GM19193 (cell line): ENCODE measurements around the gene VPS11.

ENCODE experiments used
- POLR2A ChIP-seq: IDR thresholded peaks from 4 replicates; pipeline ENCODE4 v1.6.1; 2011; ENCODE audit not compliant: insufficient read depth, insufficient read length; ENCODE audit errors: extremely low read depth

Gene VPS11

DNA sequence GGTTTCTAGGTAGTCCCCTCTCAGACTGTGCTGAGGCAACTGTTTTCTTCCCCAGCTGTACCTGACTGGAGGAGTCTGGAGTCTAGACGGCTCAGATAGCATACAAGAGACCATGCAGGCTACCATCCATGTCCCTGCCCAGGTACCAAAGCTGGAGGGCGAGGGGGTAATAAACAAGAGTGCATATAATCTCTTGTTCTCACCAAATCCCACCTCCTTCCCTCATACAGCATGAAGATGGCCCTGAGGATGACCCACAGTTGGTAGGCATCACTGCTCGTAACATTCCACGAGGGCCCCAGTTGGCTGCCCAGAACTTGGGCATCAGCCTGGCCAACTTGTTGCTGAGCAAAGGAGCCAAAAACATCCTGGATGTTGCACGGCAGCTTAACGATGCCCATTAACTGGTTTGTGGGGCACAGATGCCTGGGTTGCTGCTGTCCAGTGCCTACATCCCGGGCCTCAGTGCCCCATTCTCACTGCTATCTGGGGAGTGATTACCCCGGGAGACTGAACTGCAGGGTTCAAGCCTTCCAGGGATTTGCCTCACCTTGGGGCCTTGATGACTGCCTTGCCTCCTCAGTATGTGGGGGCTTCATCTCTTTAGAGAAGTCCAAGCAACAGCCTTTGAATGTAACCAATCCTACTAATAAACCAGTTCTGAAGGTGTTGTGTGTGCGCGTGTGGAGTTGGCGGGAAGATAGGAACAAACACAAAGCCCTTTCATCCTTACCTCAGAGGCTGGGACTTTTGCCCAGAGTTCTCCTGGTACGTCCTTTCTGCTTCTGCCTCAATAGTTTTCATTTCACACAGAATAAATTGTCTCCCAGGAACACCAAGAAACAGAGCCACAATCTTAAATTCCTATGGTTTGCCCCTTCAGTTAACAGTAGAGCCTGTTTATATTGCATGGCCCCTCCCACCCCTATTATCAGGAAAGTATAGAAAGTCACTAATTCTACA, 25.5 kb downstream of the VPS11 start:
- TF ChIP-seq POLR2A = peak; percentile 45

DNA sequence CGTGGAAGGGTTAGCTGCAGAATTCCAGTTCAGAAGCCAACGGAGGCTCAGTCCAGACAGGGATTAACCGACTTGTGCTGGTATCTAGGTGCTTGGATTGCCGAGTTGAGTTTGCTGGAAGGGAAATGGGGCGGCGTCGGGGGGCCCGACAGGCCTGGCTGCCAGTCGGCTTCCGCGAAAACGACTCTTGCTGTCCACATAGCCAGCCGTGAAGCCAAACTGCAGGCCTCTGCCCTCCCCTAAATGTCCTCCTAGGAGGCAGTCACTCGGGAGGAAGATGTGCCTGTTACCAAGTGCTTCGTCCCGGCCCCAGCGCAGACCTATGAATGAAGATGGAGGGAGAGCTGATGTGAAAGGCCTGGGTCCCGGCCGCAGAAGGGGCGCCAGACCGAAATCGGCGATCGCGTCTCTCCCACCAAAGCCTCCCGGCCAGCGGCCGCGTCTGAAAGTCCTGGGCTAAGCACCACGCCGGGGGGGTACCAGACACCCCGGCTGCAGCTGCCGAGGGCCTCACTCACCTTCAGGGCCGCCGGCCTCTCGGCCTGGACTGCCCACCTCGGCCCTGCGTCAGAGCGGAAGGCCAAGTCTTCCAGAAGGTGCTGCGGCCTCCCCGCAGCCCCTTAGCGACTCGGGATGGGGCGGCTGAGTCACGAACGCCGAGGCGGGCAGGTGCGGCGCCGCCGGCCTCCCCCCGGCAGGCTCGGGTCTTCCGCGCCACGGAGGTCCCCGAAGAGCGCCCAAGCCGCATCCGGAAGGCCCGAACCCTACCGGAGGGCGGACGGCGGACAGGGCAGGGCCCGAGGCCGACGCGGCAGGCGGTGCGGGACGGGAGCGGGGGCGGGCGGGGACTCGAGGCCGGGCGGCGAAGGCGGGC, 26.6 kb downstream of the VPS11 start:
- peak; percentile 55 for TF ChIP-seq POLR2A

- no peak for TF ChIP-seq POLR2A
These were observed 27.1 kb downstream of the VPS11 start for GRCh38 chr11:119094816-119095065.

- TF ChIP-seq POLR2A = peak; percentile 100
These were observed 27.7 kb downstream of the VPS11 start for GRCh38 chr11:119095066-119095880.

GRCh38 chr11:119099711-119100110, 32.1 kb downstream of the VPS11 start:
- no peak for TF ChIP-seq POLR2A

GRCh38 chr11:119100246-119100970, 32.8 kb downstream of the VPS11 start:
- no peak for TF ChIP-seq POLR2A

- TF ChIP-seq POLR2A = peak; percentile 41
These were observed 33.6 kb downstream of the VPS11 start for GRCh38 chr11:119100994-119101758.

DNA sequence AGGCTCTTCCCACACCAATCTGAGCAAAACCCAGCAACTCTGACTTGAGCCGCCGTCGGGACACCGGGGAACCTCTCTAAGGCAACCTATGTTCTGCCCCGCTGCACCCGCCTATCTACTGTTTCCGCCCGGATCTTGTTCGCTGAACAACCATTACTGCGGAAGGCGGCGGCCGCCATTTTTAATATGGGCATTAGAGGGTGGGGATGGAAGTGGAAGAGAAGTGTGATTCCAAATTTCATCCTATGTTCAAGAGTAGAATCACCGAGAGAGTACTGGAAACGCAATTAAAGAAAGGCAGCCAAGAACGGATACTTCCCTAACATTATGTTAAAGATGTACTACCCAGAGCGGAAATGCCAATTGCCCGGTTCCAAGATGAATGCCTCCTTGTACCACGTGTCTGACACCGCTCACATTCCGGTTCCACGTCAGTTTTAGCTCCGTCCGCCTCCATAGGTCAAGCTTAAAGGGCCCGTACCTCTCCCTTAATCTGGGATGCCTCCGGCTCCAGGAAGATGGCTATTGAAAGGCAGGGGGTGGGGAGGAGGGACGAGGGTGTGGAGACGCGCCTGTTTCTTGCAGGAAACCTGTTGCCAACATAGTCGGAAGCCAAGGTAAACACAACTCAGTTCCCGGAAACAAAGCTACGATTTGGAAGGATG, 34.3 kb downstream of the VPS11 start, which contains the start of gene DPAGT1:
DPAGT1 (minus strand) TSS at position 95 of the 665 bp plus-strand sequence. CDS start 198 bp downstream, outside the sequence.
- peak; percentile 55 for TF ChIP-seq POLR2A

- TF ChIP-seq POLR2A = no peak
These were observed 36.2 kb downstream of the VPS11 start for GRCh38 chr11:119103793-119104192.

DNA sequence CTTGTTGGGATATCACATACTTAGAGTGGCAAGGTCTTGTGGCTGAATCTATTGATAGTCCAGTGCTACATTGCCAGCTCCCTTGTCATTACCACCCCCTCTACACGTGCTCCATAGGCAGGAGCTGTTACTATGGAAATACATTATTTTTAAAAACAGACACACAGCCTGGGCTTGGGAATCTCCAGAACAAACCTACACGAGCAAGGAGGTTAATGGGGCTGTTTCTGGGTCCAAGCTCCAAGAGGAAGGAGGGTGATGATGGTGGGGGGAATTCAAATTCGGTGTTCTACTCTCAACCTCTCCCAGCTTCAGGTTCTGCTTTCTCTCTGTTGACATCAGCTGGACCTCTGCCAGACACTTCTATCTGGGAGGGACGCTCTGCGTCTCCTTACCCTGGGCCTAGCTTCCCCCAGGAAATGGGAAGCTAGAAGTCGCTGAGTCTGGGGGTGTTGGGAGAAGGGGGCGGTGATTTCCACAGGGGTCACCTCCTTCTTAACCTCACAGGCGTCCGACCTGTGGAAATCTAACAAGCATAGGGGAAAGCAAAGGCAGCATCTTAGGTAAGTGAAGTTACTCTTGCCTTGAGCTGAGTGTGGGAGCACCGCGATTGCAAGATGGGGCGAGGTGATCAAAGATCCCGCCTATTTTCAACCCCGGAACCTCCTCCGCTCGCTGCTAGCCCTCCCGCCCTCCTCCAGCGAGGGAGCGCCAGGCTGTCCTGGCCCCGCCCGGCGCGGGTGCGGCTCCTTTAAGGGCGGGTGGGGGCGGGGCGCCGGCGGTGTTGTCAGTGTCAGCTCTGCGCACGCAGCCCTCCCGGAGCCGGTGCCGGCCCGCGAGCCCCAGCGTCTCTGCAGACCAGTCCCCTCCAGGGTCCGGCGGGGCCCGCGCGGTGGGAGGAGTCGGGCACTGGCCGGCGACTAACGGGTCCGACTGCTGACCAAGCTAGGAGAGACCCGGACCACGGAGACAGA, 39.2 kb downstream of the VPS11 start, which contains the start of gene C2CD2L:
C2CD2L (plus strand) TSS at position 781 of the 974 bp plus-strand sequence. CDS start 398 bp downstream, outside the sequence.
- peak; percentile 64 for TF ChIP-seq POLR2A

GRCh38 chr11:119107538-119108145, 40.0 kb downstream of the VPS11 start:
- no peak for TF ChIP-seq POLR2A
